Adrenal gland (tissue), 5 donors: Measurements from ENCODE around the gene CYSLTR1.

Experiments
- POLR2A ChIP-seq, 2 donors: fragments of 450-650 bp; IDR thresholded peaks; one replicate each; pipeline ENCODE4 v1.6.1; 2017; ENCODE audit warnings: antibody characterized with exemption in 2 of 2, mild to moderate bottlenecking in 2 of 2, moderate library complexity in 1 of 2
- TF ChIP-seq, protein P1 (sequence below), 6 experiments: fragments of 450-650 bp in 4 of 6; fragments of 200-600 bp in 2 of 6; sonication (generic) in 1 of 6; IDR thresholded peaks; 1 replicate in 5 of 6; 2 replicates in 1 of 6; pipeline versions ENCODE4 v1.5.1 to v1.8.0; 2016 to 2021; ENCODE audit warnings: antibody characterized with exemption in 6 of 6, mild to moderate bottlenecking in 2 of 6, moderate library complexity in 1 of 6
- donor health status: DM: no; HTN: no; CAD: no.

GRCh38 chrX:78307665-78308064 is 19.7 kb downstream of the CYSLTR1 start:
- TF ChIP-seq, protein P1, sequence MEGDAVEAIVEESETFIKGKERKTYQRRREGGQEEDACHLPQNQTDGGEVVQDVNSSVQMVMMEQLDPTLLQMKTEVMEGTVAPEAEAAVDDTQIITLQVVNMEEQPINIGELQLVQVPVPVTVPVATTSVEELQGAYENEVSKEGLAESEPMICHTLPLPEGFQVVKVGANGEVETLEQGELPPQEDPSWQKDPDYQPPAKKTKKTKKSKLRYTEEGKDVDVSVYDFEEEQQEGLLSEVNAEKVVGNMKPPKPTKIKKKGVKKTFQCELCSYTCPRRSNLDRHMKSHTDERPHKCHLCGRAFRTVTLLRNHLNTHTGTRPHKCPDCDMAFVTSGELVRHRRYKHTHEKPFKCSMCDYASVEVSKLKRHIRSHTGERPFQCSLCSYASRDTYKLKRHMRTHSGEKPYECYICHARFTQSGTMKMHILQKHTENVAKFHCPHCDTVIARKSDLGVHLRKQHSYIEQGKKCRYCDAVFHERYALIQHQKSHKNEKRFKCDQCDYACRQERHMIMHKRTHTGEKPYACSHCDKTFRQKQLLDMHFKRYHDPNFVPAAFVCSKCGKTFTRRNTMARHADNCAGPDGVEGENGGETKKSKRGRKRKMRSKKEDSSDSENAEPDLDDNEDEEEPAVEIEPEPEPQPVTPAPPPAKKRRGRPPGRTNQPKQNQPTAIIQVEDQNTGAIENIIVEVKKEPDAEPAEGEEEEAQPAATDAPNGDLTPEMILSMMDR (IDR thresholded peaks at IDR 0.05), result no peak
- TF ChIP-seq POLR2A (IDR thresholded peaks at IDR 0.05), result no peak
